UCSD-AML1 (cell line): ENCODE data around the gene TXNDC5.
"Not testable (repeated sequence)": the region's sequence is repeated elsewhere in the genome, so short reads cannot be mapped to it uniquely, and the experiment has no call there.

Experiments
- DNase-seq: peaks from one replicate; lab custom pipeline; 2025; ENCODE audit not compliant: unreplicated experiment; lab: John Stamatoyannopoulos, UW

The TXNDC5 gene

DNA sequence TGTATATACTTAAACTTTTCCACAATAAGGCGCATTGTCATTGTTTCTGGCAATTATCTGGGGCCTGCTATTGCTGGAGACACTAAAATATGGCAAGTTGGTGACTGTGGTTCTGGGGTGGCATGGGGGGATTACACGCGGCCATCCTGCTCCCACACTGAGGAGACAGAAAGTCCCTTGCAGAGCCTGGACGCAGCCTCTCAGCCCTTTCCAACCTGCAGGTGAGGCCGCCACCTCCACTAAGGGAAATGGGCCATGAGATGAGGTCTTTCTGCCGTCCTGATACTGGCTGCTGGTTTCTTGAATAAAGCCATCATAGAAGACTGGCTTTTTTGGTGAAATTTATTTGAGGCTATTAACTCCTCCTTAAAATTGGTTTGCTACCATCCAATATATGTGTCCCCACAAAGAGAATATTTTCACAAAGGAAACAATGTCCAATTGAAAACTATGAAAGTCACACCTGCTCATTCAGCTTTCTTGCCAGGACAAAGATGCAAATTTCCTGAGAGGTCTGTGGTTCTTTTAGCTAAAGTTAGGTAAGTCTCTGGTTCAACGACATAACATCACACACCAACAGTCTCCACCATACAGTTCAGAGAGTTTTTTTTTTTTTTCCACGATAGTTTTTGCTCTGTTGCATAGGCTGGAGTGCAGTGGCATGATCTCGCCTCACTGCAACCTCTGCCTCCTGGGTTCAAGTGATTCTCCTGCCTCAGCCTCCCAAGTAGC is 13.0 kb downstream of the TXNDC5 start:
- DNase-seq = no peak

DNA sequence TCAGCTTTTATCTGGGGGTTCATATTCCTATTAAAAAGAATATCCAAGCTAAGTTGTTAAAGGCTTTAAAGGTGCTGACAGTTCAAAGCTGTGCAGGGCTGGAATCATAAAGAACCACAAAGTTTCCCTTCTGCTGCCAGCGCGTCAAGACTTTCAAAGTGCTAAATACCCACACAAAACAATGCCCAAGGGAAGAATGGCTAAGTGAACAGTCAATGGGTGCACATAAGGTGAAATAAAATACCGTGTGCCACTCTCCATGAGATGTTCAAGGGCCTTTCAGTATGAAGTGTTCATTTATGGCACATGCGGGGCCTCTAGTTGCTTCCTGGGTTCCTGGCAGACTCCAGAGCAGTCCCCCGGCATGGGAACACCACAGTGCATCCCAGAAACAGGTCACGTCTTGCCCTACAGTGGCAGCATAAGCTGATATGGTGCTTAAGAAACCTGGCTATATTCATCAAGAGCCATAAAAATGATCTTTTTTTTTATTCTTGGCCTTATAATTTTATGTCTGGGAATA is 14.1 kb downstream of the TXNDC5 start:
- no peak for DNase-seq

DNA sequence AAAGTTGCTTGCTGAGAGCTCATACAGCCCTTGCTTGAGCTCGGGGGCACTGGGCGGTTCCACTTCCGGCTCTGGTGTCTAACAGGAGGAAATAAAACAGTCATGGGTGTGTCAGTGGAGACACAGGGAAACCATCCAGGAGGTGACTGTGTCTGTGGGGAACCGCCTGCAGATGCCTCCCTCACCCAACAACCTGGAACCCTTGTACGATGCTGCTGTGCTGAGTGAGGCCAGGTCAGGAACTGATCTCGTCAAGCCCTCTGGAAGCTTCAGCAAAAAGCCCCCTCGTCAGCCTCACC is 15.5 kb downstream of the TXNDC5 start:
- no peak for DNase-seq

DNA sequence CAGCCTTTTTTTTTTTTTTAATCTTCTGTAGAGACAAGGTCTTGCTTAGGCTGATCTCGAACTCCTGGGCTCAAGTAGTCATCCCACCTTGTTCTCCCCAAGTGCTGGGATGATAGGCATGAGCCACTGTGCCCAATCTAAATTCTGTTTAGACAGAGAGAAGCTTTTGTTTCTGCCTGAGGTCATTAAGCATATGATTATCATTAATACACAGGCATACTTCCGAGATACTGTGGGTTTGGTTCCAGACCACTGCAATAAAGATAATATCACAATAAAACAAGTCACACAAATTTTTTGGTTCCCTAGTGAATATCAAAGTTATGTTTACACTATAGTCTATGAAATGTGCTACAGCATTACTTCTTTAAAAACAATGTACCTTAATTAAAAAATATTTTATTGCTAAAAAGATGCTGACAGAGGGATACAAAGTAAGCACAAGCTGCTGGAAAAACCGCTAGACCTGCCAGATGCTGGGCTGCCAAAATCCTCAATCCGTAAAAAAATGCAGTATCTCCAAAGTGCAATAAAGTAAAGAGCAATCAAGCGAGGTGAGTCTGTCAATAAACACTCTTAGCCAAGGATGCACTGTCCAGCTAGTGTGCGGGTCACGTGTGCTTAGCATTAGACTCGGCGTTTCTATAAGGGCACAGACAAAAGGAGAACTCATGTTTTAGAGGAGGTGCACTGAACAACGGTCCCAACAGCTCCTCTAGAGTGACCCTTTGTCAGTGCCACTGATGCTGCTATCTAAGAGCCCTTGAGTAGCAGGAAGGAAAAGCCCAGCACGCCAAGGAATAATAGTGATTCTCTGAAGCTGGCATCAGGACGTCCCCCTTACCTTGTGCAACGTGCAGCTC is 16.1 kb downstream of the TXNDC5 start:
- DNase-seq = no peak

DNA sequence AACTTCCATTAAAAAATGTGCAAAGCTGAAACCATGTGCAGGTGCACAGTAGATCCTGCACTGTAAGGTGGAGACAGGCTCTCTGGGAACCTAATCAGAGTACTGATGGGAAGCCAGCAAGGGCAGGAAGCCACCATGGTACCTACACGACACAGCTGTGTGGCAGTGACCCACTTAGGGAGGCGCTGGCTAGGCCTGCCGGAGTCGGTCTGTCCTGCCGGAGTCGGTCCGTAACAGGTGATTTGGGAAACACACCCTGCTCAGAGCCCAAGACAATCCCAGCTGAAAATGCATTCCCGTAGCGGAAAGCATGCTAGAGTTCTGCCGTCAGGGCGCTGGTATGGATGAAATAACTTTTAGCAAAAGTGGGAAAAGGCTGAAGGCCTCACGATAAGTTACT is 17.2 kb downstream of the TXNDC5 start:
- DNase-seq = no peak

DNA sequence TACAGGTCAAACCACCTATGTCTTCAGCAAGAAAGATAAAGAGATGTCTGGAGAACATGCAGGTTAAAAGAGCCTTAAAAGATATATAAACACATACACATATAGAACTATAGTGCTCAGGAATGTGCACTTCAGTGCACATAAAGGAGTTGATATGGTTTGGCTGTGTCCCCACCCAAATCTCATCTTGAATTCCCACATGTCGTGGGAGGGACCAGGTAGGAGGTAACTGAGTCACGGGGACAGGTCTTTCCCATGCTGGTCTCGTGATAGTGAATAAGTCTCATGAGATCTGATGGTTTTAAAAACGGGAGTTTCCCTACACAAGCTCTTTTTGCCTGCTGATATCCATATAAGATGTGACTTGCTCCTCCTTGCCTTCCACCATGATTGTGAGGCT is 18.2 kb downstream of the TXNDC5 start:
- not testable (repeated sequence) for DNase-seq

DNA sequence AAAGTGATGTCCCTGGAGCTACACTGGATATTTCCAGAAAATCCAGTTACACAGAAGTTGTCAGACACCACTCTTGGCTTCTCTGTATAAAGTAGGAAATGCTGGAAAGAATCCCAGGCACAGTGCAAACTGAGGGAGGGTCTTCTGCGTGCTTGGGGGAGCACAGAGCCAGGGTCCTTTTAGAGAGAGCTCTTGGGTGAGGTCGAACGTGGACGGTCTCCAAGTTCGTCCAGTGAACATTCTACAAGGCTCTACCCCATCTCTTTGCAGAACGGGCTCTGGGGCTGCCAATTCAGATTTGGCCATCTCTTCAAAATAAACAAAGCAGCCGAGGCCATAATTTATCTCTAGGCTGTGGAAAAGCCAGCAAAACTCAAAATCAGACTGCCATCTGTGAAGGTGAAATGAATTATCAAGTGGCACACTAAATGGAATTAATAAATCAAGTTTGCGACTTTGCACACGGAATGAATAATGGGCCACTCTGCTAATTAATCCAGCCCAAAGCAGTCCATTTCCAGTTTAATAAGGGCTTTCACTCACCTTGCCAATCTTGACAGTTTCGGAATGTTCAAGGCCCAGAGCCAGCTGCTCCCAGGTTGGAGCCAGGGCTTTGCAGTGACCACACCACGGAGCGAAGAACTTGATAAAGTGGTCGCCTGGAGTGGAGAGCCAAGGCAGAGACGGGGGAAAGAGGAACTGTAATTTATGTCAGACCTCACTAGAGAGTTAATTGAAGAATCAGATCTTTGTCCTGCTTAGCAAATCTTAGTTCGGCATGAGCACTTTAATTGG is 19.3 kb downstream of the TXNDC5 start:
- DNase-seq = no peak

DNA sequence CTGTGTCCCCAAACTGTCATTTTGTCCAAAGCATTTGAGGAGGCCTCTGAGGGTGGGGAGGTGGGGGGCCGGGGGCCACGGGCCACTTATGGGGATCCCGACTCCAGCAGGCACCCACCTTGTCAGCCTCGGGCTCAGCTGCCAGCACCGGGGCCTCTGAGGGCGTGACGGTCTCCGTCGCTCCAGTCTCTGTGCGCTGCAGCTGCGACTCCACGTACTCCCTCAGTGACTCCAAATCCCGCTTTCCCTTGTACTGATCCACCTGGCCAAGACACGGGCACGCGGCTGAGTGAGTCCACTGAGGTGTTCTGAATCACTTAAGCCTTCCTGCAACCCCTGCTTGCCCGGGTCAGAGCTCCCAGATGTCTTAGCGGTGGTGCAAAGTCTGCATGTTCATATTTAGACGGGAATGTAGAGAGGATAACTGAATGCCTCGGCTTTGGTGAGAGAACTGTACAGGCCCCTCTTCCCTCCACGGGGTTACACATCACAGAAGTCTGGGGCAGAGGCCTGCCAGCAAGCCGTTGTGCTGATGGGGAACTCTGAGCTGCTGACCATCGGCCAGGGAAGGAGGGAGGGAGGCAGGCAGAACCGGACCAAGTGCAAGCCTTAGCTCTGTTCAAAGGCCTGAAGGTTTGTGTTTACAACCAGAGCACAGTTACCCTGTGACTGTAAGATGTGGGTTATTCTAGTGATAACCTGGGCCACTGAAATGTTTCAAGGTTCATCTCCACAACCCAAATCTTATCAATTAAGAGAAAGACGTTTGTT is 21.8 kb downstream of the TXNDC5 start:
- no peak for DNase-seq

DNA sequence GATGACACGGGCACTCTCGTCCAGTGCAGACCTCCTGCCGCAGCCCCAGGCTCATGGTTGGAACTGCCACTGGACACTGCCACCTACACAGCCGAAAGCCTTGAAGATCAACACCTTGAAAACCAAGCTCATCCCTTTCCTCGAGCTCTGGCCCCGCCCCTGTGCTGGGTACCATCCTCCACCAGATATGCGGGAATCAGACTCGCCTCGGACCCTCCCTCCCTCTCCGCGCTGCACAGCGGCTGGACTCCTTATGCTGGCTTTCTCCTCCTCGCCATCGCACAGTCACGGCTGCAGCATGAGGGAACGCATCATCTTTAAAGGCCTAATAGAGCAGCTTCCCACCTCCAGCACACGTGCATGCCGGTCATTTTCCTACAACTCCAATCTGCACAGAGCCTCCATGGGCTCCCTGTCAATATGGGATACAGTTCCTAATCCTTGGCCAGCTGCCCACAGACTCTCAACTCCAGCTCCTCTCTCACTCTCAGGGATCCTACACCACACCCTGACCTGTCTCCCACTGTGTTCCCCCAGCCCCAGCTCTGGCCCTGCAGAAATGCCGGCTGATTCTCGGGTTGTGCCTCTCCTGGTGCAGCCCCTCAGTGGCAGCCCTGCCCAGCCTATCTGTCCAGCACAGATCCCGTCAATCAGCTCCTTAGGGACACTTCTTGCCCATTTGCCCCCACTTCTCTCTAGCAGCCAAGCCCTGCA is 23.2 kb downstream of the TXNDC5 start:
- no peak for DNase-seq

DNA sequence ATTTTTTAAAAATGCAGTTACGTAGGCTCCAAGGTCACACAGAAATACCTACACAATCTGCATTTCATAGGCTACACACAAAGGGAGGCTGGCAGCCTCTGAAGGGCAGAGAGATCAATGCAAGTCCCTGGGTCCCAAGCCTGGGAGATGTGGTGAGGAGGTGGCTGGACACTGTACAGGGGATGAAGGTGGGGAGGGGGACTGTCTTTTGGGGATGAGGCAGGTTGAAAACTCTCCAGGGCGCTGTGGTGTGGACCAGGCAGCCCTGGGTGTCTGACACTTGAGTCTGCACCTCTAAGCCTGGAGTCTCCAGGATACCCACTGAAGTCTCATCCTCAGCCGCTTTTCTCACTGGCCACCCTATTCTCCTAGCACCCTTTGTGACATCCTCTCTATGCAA is 24.5 kb downstream of the TXNDC5 start:
- DNase-seq = no peak

DNA sequence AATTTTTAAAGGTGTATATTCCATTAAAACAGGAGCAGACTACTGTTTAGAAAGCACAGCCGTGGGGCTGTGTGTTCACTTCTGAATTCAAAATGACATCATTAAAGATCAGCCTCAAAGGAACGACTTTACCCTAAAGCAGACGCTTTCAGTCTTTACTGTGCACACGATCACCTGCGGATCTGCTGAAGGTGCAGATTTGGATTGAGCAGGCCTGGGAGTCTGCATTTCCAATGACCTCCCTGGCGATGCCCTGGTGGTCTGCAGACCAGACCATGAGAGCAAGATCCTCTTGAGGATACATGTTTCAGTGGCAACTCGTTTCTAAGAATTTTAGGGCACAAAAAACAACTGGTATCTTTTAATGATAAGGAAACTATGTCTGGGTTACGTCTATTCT is 27.2 kb downstream of the TXNDC5 start:
- DNase-seq = no peak

DNA sequence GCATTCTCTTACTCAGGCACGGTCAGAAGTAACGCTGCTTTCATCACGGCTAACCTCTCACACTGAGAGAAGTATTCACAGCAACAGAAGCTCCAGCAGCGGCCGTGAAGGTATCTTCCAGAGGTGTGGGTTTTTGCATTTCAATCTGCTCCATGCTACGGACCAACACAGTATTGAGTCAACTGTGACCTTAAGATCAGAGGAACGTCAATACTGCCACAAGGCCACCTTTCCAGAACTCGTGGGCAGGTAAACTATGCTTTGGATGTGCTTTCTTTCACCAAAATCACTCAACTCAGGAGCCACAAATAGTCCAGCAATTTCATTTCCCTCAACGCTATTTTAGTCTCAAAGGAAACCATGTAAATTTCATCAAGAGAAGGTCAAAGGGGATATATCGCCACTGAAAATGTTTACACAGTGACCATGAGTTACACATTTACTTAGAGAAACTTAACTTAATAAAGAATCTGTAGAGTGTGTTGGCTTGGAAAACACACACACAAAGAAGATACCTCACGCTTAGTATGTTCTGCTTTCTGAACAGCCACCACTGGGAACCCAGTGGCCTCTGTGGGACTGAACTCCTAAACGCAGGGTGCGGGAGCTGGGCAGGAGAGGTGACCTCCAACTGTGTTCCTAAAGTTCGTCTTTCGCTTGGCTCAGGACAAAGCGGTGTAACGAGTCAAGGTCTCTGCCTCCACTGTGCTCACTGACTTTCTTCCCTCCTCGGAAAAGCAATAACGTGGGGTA is 27.9 kb downstream of the TXNDC5 start:
- DNase-seq = no peak

DNA sequence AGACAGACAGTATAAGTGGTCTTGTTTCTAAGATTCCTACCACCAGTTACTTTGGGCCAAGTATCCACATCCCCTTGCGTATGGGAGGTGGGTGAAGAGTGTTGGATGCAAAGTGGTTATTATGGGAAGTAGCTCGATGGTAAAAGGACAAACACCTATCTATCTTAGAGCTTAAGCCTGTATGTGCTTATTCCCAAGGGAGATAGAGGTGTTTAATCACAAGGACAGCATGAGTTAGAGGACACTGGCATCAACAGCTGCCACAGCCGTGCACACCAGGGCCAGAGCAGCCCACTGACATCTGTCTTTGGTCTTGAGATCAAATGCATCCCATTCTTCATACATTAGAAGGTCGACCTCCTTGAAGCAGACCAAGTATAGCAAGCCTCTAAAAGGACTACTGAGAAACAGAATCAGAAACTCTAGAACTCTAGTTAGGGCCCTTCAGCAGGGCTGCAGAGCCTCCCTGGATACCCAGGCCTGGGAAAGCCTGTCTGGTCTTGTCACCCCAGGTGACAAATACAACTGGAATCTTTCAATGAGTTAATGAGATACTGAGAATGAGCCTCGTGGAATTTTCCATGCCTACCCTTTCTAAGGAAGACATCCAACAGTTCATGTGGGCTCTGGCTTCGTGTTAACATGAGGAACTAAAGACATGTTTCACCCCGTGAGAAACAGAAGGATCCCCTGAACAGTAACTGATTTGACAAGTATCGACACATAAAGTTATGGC is 28.7 kb downstream of the TXNDC5 start:
- no peak for DNase-seq

DNA sequence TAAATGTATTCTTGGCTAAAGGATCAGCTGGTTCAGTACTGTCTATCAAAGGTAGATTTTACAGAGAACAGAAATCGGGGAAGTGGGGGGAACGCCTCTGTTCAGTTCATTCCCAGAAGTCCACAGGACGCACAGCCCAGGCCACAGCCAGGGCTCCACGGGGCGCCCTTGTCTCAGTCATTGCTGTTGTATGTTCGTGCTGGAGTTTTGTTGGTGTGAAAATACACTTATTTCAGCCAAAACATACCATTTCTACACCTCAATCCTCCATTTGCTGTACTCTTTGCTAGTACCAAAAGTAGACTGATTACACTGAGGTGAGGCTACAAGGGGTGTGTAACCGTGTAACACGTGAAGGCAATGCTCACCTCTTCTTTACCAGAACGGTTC is 29.9 kb downstream of the TXNDC5 start:
- no peak for DNase-seq

DNA sequence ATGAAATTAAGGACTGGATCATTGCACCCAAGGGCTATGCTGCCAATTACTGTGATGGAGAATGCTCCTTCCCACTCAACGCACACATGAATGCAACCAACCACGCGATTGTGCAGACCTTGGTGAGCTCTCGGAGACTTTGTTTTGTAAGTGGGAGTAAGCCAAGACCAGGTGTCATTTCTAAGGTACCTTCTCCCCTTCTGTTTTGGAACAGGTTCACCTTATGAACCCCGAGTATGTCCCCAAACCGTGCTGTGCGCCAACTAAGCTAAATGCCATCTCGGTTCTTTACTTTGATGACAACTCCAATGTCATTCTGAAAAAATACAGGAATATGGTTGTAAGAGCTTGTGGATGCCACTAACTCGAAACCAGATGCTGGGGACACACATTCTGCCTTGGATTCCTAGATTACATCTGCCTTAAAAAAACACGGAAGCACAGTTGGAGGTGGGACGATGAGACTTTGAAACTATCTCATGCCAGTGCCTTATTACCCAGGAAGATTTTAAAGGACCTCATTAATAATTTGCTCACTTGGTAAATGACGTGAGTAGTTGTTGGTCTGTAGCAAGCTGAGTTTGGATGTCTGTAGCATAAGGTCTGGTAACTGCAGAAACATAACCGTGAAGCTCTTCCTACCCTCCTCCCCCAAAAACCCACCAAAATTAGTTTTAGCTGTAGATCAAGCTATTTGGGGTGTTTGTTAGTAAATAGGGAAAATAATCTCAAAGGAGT is 30.4 kb downstream of the TXNDC5 start:
- DNase-seq = no peak

DNA sequence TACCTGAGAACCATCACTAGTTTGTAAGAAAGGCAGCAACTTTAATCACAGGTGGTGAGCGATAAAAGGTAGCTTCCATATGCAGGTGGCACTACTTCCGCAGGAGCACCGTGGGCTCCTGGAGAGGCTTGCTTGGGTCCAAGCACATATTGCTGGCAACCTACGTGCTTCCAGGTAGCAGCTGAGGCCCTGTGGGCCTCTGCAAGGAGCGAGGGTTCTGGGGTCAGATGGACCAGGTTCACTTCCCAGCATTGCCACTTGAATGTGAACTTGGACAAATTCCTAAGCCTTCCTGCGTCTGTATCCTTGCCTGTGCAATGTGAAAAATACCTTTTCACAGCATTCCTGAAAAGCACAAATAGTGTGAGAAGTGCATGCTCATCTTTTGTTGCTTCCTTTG is 31.0 kb downstream of the TXNDC5 start:
- no peak for DNase-seq

DNA sequence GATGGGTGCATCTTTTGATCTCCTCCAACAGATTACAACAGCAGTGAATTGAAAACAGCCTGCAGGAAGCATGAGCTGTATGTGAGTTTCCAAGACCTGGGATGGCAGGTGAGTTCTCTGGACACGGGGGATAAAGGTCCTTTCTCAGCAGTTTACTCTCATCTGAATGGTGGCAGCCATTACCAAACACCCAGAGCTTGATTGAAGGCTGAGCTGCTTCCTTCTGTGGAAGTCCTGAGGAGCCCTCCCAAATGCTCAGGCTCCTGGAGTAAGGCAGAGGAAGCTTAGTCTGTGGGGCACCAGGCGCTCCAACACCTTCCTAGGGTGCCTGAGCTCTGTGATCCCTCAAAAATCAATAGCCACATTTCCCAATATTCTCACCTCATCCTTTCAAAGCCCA is 31.5 kb downstream of the TXNDC5 start:
- DNase-seq = no peak

DNA sequence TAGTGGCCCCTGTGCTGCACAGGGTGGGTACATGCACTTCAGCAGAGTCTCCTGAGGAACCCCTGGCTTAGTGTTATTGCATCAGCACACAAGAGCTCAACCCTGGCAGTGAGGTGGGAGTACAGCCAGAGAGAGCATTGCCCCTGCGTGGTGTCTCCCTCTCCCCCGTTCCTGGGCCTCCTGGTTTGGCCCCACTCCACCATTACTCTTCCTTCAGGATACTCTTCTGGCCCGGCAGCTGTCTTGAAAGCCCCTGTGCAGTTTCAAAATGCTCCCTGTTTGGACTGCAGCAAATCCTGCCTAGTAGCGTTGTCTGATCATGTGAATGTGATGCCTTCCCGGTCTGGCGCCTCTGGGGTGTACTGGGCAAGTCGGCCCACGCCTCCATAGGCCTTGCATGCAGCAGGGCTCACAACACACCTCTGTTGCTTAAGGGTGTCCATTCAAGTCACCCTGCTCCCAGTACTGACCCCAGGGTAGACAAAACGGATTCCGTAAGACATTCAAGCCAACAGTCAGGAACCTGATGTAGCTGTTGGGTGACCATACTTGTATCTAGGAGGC is 32.1 kb downstream of the TXNDC5 start:
- no peak for DNase-seq
